ENCODE data around the gene NPTN. TPM values are rescaled to one million over a fixed set of nuclear protein-coding genes. Genes with fewer than 3 reads are reported as not detected.

NPTN gene
- total and polyA plus RNA-seq, 2 of the 13 experiments (the other 11 are each of a cell fraction or from before 2014, with no cell fraction given) = 78.0 to 110 TPM

GRCh38 chr15:73633111-73633990, at the start of gene NPTN (continued):
- TF ChIP-seq, protein P1, sequence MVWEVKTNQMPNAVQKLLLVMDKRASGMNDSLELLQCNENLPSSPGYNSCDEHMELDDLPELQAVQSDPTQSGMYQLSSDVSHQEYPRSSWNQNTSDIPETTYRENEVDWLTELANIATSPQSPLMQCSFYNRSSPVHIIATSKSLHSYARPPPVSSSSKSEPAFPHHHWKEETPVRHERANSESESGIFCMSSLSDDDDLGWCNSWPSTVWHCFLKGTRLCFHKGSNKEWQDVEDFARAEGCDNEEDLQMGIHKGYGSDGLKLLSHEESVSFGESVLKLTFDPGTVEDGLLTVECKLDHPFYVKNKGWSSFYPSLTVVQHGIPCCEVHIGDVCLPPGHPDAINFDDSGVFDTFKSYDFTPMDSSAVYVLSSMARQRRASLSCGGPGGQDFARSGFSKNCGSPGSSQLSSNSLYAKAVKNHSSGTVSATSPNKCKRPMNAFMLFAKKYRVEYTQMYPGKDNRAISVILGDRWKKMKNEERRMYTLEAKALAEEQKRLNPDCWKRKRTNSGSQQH (CRISPR knock-in tag; IDR thresholded peaks at IDR 0.05; ENCODE audit: low read depth) = no peak
- TF ChIP-seq, protein P2, sequence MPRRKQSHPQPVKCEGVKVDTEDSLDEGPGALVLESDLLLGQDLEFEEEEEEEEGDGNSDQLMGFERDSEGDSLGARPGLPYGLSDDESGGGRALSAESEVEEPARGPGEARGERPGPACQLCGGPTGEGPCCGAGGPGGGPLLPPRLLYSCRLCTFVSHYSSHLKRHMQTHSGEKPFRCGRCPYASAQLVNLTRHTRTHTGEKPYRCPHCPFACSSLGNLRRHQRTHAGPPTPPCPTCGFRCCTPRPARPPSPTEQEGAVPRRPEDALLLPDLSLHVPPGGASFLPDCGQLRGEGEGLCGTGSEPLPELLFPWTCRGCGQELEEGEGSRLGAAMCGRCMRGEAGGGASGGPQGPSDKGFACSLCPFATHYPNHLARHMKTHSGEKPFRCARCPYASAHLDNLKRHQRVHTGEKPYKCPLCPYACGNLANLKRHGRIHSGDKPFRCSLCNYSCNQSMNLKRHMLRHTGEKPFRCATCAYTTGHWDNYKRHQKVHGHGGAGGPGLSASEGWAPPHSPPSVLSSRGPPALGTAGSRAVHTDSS (CRISPR knock-in tag; conservative IDR thresholded peaks at IDR 0.05) = no peak
- TF ChIP-seq, protein P3, sequence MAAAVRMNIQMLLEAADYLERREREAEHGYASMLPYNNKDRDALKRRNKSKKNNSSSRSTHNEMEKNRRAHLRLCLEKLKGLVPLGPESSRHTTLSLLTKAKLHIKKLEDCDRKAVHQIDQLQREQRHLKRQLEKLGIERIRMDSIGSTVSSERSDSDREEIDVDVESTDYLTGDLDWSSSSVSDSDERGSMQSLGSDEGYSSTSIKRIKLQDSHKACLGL (CRISPR knock-in tag; IDR thresholded peaks at IDR 0.05) = peak; percentile 67
- TF ChIP-seq, protein P4, sequence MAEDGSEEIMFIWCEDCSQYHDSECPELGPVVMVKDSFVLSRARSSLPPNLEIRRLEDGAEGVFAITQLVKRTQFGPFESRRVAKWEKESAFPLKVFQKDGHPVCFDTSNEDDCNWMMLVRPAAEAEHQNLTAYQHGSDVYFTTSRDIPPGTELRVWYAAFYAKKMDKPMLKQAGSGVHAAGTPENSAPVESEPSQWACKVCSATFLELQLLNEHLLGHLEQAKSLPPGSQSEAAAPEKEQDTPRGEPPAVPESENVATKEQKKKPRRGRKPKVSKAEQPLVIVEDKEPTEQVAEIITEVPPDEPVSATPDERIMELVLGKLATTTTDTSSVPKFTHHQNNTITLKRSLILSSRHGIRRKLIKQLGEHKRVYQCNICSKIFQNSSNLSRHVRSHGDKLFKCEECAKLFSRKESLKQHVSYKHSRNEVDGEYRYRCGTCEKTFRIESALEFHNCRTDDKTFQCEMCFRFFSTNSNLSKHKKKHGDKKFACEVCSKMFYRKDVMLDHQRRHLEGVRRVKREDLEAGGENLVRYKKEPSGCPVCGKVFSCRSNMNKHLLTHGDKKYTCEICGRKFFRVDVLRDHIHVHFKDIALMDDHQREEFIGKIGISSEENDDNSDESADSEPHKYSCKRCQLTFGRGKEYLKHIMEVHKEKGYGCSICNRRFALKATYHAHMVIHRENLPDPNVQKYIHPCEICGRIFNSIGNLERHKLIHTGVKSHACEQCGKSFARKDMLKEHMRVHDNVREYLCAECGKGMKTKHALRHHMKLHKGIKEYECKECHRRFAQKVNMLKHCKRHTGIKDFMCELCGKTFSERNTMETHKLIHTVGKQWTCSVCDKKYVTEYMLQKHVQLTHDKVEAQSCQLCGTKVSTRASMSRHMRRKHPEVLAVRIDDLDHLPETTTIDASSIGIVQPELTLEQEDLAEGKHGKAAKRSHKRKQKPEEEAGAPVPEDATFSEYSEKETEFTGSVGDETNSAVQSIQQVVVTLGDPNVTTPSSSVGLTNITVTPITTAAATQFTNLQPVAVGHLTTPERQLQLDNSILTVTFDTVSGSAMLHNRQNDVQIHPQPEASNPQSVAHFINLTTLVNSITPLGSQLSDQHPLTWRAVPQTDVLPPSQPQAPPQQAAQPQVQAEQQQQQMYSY (CRISPR knock-in tag; IDR thresholded peaks at IDR 0.05) = no peak
- TF ChIP-seq, protein P5, sequence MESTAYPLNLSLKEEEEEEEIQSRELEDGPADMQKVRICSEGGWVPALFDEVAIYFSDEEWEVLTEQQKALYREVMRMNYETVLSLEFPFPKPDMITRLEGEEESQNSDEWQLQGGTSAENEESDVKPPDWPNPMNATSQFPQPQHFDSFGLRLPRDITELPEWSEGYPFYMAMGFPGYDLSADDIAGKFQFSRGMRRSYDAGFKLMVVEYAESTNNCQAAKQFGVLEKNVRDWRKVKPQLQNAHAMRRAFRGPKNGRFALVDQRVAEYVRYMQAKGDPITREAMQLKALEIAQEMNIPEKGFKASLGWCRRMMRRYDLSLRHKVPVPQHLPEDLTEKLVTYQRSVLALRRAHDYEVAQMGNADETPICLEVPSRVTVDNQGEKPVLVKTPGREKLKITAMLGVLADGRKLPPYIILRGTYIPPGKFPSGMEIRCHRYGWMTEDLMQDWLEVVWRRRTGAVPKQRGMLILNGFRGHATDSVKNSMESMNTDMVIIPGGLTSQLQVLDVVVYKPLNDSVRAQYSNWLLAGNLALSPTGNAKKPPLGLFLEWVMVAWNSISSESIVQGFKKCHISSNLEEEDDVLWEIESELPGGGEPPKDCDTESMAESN (CRISPR knock-in tag; conservative IDR thresholded peaks at IDR 0.05) = no peak
- TF ChIP-seq RORA (CRISPR knock-in tag; IDR thresholded peaks at IDR 0.05) (no peak), HNF1A (IDR thresholded peaks at IDR 0.05; ENCODE audit: low read depth) (no peak), HNF1A (CRISPR knock-in tag; IDR thresholded peaks at IDR 0.05; ENCODE audit: borderline replicate concordance) (no peak; the same call in 1 of the 2 replicates), NCOR1 (IDR thresholded peaks at IDR 0.05; ENCODE audit: borderline replicate concordance, low read length) (0 out of 2 replicates have a peak, but pooled peaks have one; percentile 42)
- TF ChIP-seq, protein P6, sequence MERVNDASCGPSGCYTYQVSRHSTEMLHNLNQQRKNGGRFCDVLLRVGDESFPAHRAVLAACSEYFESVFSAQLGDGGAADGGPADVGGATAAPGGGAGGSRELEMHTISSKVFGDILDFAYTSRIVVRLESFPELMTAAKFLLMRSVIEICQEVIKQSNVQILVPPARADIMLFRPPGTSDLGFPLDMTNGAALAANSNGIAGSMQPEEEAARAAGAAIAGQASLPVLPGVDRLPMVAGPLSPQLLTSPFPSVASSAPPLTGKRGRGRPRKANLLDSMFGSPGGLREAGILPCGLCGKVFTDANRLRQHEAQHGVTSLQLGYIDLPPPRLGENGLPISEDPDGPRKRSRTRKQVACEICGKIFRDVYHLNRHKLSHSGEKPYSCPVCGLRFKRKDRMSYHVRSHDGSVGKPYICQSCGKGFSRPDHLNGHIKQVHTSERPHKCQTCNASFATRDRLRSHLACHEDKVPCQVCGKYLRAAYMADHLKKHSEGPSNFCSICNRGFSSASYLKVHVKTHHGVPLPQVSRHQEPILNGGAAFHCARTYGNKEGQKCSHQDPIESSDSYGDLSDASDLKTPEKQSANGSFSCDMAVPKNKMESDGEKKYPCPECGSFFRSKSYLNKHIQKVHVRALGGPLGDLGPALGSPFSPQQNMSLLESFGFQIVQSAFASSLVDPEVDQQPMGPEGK (CRISPR knock-in tag; IDR thresholded peaks at IDR 0.05) = 0 out of 2 replicates have a peak, but pooled peaks have one; percentile 10

Data from HepG2 (cell line).